NT2/D1 (cell line): ENCODE results near the gene IL2RA.

Experiments used
- SUZ12 ChIP-seq: IDR thresholded peaks from 2 replicates; pipeline ENCODE4 v1.6.1; 2011; ENCODE audit not compliant: insufficient read length, insufficient read depth; ENCODE audit errors: extremely low read depth
- YY1 ChIP-seq: IDR thresholded peaks from 2 replicates; pipeline ENCODE4 v1.6.1; 2011; ENCODE audit not compliant: insufficient read length, insufficient read depth

- TF ChIP-seq YY1 (no peak), SUZ12 (no peak)
These were observed 43.0 kb downstream of the IL2RA start for GRCh38 chr10:6019010-6019782.
